HCT116 (cell line): ENCODE data around the gene INHBA.

ENCODE experiments used
- CEBPB ChIP-seq: IDR thresholded peaks from 2 replicates; pipeline ENCODE4 v1.6.1; 2012; ENCODE audit warnings: low read depth
- POLR2A ChIP-seq: IDR thresholded peaks from 2 replicates; pipeline ENCODE4 v1.7.0; 2011; ENCODE audit warnings: borderline replicate concordance; ENCODE audit not compliant: insufficient read depth, insufficient read length; ENCODE audit errors: extremely low read depth
- POLR2AphosphoS5 ChIP-seq: IDR thresholded peaks from 2 replicates; pipeline ENCODE4 v1.6.1; 2011; ENCODE audit warnings: mild to moderate bottlenecking, low read depth, low read length, moderate library complexity
- ZNF274 ChIP-seq: fragments of 200-500 bp; sonication (Bioruptor generic); IDR thresholded peaks from 2 replicates; pipeline ENCODE4 v1.6.1; 2014; ENCODE audit warnings: mild to moderate bottlenecking, low read depth, low read length, inconsistent platforms
- TF ChIP-seq, protein P1 (sequence below), 3 experiments: fragments of 200-600 bp in 1 of 3; sonication (generic) in 1 of 3; IDR thresholded peaks in 2 of 3; conservative IDR thresholded peaks in 1 of 3; 2 replicates each; pipeline ENCODE4 v1.5.1; 2012 to 2017; ENCODE audit warnings: low read depth in 2 of 3, low read length in 2 of 3, antibody characterized with exemption in 1 of 3, borderline replicate concordance in 1 of 3, control low read depth in 1 of 3, mild to moderate bottlenecking in 1 of 3, mixed read lengths in 1 of 3, mixed run types in 1 of 3, moderate library complexity in 1 of 3; ENCODE audit not compliant: insufficient read depth in 1 of 3

- no peak for TF ChIP-seq ZNF274
- no peak for TF ChIP-seq POLR2A
- TF ChIP-seq, protein P1, sequence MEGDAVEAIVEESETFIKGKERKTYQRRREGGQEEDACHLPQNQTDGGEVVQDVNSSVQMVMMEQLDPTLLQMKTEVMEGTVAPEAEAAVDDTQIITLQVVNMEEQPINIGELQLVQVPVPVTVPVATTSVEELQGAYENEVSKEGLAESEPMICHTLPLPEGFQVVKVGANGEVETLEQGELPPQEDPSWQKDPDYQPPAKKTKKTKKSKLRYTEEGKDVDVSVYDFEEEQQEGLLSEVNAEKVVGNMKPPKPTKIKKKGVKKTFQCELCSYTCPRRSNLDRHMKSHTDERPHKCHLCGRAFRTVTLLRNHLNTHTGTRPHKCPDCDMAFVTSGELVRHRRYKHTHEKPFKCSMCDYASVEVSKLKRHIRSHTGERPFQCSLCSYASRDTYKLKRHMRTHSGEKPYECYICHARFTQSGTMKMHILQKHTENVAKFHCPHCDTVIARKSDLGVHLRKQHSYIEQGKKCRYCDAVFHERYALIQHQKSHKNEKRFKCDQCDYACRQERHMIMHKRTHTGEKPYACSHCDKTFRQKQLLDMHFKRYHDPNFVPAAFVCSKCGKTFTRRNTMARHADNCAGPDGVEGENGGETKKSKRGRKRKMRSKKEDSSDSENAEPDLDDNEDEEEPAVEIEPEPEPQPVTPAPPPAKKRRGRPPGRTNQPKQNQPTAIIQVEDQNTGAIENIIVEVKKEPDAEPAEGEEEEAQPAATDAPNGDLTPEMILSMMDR (IDR thresholded peaks at IDR 0.05 in 2 of 3, conservative IDR thresholded peaks at IDR 0.05 in 1 of 3; ENCODE audit: borderline replicate concordance in 1 of 3, insufficient read depth in 1 of 3, low read depth in 2 of 3, low read length in 2 of 3): no peak
- no peak for TF ChIP-seq CEBPB
- no peak for TF ChIP-seq POLR2AphosphoS5
These were observed 1.6 kb downstream of the INHBA start for GRCh38 chr7:41701068-41701941.
